Erythroblast (primary cell): ENCODE data around the gene INHBB.

Experiments used
- GATA1 ChIP-seq: IDR thresholded peaks from 2 replicates; pipeline ENCODE4 v1.6.1; 2011; ENCODE audit warnings: low read depth, mild to moderate bottlenecking, control low read depth, low read length, moderate library complexity
- POLR2A ChIP-seq: IDR thresholded peaks from 2 replicates; pipeline ENCODE4 v1.6.1; 2011; ENCODE audit warnings: mild to moderate bottlenecking, low read length

DNA sequence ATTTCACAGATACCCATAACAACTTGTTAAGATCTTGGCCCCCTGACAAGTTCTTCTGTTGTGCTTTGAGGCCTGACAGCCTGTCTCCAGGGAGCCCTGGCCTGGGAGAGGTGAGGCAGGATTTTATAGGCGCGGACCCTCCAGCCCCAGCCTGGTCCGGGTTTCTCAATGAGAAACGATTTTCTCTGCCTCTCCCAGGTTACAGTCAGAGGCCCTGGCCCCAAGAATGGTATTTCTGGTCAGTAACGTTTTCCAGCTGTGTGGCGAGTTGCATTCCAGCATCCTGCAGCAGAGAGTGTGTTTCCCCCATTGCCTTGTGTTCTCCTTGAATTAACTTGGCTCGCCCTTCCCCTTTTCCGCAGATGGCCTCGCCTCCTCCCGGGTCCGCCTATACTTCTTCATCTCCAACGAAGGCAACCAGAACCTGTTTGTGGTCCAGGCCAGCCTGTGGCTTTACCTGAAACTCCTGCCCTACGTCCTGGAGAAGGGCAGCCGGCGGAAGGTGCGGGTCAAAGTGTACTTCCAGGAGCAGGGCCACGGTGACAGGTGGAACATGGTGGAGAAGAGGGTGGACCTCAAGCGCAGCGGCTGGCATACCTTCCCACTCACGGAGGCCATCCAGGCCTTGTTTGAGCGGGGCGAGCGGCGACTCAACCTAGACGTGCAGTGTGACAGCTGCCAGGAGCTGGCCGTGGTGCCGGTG is 3.0 kb downstream of the INHBB start:
- TF ChIP-seq POLR2A (no peak), GATA1 (no peak)
